ENCODE results near the gene CKM.

CKM gene

GRCh38 chr19:45258862-45259261, 63.8 kb downstream of the CKM start:
- no peak for DNase-seq (ENCODE audit: low read depth)
- H3K4me3 ChIP-seq (ENCODE audit: low read depth, low read length) = no peak overlapping the region
- TF ChIP-seq POLR2A (IDR thresholded peaks at IDR 0.05; ENCODE audit: extremely low read depth, insufficient read length) = no peak
- no peak for TF ChIP-seq MYC (IDR thresholded peaks at IDR 0.05; ENCODE audit: low read depth, low read length)
- TF ChIP-seq, protein P1, sequence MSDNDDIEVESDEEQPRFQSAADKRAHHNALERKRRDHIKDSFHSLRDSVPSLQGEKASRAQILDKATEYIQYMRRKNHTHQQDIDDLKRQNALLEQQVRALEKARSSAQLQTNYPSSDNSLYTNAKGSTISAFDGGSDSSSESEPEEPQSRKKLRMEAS (IDR thresholded peaks at IDR 0.05; ENCODE audit: low read depth, low read length) = no peak
- TF ChIP-seq, protein P2, sequence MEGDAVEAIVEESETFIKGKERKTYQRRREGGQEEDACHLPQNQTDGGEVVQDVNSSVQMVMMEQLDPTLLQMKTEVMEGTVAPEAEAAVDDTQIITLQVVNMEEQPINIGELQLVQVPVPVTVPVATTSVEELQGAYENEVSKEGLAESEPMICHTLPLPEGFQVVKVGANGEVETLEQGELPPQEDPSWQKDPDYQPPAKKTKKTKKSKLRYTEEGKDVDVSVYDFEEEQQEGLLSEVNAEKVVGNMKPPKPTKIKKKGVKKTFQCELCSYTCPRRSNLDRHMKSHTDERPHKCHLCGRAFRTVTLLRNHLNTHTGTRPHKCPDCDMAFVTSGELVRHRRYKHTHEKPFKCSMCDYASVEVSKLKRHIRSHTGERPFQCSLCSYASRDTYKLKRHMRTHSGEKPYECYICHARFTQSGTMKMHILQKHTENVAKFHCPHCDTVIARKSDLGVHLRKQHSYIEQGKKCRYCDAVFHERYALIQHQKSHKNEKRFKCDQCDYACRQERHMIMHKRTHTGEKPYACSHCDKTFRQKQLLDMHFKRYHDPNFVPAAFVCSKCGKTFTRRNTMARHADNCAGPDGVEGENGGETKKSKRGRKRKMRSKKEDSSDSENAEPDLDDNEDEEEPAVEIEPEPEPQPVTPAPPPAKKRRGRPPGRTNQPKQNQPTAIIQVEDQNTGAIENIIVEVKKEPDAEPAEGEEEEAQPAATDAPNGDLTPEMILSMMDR (IDR thresholded peaks at IDR 0.05; ENCODE audit: low read depth, low read length) = no peak

DNA sequence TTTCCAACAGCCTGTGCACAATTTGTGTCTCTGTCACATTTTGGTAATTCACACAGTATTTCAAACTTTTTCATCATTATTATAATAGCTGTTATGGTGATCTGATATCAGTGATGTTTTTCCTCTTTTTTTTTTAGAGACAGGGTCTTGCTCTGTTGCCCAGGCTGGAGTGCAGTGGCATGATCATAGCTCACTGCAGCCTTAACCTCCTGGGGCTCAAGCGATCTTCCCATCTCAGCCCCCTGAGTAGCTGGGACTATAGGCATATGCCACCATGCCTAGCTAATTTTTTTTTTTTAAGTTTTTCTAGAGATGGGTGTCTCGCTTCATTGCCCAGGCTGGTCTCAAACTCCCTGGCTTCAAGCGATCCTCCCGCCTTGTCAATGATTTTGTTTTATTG, 65.8 kb downstream of the CKM start:
- H3K4me3 ChIP-seq (ENCODE audit: low read depth, low read length) = no peak overlapping the region
- TF ChIP-seq, protein P1 (IDR thresholded peaks at IDR 0.05; ENCODE audit: low read depth, low read length) = no peak
- TF ChIP-seq, protein P2 (IDR thresholded peaks at IDR 0.05; ENCODE audit: low read depth, low read length) = no peak
- TF ChIP-seq POLR2A (IDR thresholded peaks at IDR 0.05; ENCODE audit: extremely low read depth, insufficient read length) (no peak), MYC (IDR thresholded peaks at IDR 0.05; ENCODE audit: low read depth, low read length) (no peak)
- no peak for DNase-seq (ENCODE audit: low read depth)
